SK-N-MC (cell line): ENCODE results near the gene PTPN4.

Source experiments
- DNase-seq: peaks from one replicate; pipeline ENCODE4 v3.0.0-alpha.2; 2011; ENCODE audit warnings: low read depth, low spot score
- H3K27ac ChIP-seq: fragments of 200-600 bp; sonication (generic); 2 replicates; pipeline ENCODE4 v1.5.1; 2016; ENCODE audit warnings: mixed run types
- H3K36me3 ChIP-seq: fragments of 200-600 bp; sonication (generic); 2 replicates; pipeline ENCODE4 v1.6.1; 2017; ENCODE audit warnings: antibody characterized with exemption, low read length, mixed read lengths; ENCODE audit not compliant: insufficient read depth
- H3K4me3 ChIP-seq: fragments of 200-600 bp; sonication (generic); 2 replicates; pipeline ENCODE4 v1.5.1; 2016
- H3K9ac ChIP-seq: fragments of 200-600 bp; sonication (generic); 2 replicates; pipeline ENCODE4 v1.8.0; 2017; ENCODE audit warnings: mixed run types, mixed read lengths; ENCODE audit not compliant: insufficient read length
- H3K9me3 ChIP-seq: fragments of 200-600 bp; sonication (generic); 2 replicates; pipeline ENCODE4 v1.6.1; 2017; ENCODE audit warnings: low read depth, mild to moderate bottlenecking, antibody characterized with exemption, low read length, moderate library complexity, mixed read lengths
- EZH2 ChIP-seq: fragments of 200-600 bp; sonication (generic); IDR thresholded peaks from one replicate; pipeline ENCODE4 v1.6.1; 2017; ENCODE audit warnings: antibody characterized with exemption
- FOXP2 ChIP-seq: optimal IDR thresholded peaks from 2 replicates; pipeline ENCODE3; 2011; ENCODE audit warnings: mild to moderate bottlenecking, moderate library complexity; ENCODE audit not compliant: insufficient read depth; ENCODE audit errors: extremely low read length, control extremely low read depth
- POLR2AphosphoS5 ChIP-seq: IDR thresholded peaks from 2 replicates; pipeline ENCODE4 v1.6.1; 2012; ENCODE audit warnings: mild to moderate bottlenecking, low read depth, low read length, borderline replicate concordance

Gene PTPN4

DNA sequence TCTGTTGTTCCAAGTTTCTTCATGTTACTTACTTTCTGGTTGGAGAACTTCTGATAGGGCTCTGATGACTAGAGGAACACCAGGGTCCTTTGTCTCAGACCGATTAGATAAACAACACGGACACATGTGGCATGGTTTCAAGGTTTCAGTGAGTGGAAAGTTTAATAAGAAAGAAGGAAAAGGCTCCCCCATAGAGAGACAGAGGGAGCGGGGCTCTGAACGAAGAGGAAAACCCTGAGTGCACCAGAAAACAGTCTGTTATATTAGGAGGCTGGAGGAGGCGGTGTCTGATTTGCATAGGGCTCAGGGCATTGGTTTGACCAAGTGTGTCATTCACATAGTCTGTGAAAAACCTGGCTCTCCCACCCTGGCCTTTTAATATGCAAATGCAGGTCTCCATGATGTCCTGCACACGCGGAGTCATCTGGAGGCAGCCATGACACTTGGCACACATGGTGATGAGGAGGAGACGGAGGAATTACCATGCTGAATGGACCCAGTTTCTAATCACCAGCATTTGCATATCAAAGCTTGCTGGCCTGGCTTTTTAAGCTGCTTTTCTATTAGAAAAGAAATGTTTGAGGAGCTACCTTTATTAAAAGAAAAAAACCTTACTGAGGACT is 94.2 kb downstream of the PTPN4 start:
- no peak for DNase-seq
- Histone ChIP-seq H3K9ac (no peak overlapping the region), H3K36me3 (no peaks in the 10 kb centered on the region), H3K9me3 (peaks cover 7% of the 10 kb centered on the region; the same call in 1 of the 2 replicates), H3K4me3 (no peak overlapping the region), H3K27ac (no peak overlapping the region)
- TF ChIP-seq EZH2 (no peak), FOXP2 (no peak), POLR2AphosphoS5 (no peak)

DNA sequence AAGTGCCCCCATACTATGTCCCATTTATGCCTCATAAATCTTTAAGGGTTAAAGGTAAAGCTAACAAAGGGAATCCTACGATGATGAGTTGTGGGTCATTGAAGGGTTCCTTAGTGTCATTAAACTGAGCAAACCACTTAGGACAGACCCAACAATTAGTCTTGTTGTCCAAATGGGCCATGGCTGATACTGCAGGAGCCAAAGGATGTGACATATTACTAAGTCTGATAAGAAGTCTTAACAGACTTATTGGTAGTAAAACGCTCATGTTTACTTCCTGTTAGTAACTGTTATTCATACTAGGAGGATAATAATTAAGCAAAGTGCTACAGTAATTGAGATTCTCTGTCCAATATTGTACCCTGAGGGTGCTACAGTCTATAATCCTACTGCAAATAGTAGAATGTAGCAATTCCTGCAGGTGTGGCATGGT is 96.8 kb downstream of the PTPN4 start:
- DNase-seq = no peak
- Histone ChIP-seq H3K9ac (no peak overlapping the region), H3K4me3 (no peak overlapping the region), H3K9me3 (0 out of 2 replicates have a peak, but pooled peaks cover 4% of the 10 kb centered on the region), H3K27ac (no peak overlapping the region), H3K36me3 (no peaks in the 10 kb centered on the region)
- TF ChIP-seq FOXP2 (no peak), EZH2 (no peak), POLR2AphosphoS5 (no peak)

DNA sequence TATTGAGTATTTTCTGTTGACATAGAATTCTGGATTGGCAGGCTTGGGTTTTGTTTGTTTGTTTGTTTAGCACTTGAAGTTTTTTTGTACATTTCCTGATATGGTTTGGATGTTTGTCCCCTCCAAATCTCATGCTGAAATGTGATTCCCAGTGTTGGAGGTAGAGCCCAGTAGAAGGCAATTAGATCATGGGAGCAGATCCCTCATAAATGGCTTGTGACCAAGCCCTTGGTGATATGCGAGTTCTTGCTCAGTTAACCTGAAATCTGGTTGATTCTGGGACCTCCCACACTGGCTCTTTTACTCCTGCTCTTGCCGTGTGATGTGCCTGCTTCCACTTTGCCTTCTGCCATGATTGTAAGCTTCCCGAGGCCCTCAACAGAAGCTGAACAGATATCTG is 98.0 kb downstream of the PTPN4 start:
- H3K36me3 ChIP-seq = no peaks in the 10 kb centered on the region
- H3K27ac ChIP-seq = no peak overlapping the region

DNA sequence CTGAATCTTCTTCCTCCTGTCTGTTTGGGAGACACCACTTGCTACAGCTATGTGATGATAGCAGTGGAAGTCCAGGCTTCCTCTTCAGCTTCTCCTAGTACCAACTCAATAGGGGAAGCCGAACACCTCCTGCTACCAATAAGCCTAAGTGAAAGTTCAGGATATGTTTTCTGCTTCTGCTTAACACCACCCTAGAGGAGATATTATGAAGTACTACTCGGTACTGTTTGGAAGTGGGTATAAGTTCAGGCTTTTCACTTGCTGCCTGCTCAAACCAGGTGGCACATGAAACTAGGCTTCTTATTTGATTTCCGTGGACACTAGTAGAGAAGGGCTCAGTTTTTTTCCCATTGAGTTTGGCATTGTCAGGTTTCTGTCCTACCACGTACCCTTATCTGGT is 99.8 kb downstream of the PTPN4 start:
- Histone ChIP-seq H3K9ac (no peak overlapping the region), H3K27ac (no peak overlapping the region), H3K9me3 (no peaks in the 10 kb centered on the region), H3K4me3 (no peak overlapping the region), H3K36me3 (no peaks in the 10 kb centered on the region)
- no peak for DNase-seq
- TF ChIP-seq FOXP2 (no peak), POLR2AphosphoS5 (no peak), EZH2 (no peak)

More for the DNA sequence above, 98.0 kb downstream of the PTPN4 start:
- no peak overlapping the region for H3K4me3 ChIP-seq
- no peak for DNase-seq
- no peaks in the 10 kb centered on the region for H3K9me3 ChIP-seq
- no peak overlapping the region for H3K9ac ChIP-seq
- no peak for TF ChIP-seq FOXP2
- TF ChIP-seq EZH2 = no peak
- TF ChIP-seq POLR2AphosphoS5 = no peak

DNA sequence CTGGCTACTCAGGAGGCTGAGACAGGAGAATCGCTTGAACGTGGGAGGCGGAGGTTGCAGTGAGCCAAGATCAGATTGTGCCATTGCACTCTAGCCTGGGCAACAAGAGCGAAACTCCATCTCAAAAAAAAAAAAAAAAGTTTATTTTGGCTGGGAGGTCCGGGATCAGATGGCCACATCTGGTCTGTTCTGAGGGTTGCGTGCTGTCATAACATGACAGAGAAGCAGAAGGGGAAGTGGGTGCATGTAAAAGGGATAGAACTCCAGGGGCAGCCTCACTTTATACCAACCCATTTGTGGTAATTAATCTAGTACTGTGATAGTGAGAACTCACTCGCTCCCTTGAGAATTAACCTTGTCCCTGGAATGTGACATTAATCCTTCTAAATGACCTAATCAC is 101.2 kb downstream of the PTPN4 start:
- H3K27ac ChIP-seq = no peak overlapping the region
- DNase-seq = no peak

DNA sequence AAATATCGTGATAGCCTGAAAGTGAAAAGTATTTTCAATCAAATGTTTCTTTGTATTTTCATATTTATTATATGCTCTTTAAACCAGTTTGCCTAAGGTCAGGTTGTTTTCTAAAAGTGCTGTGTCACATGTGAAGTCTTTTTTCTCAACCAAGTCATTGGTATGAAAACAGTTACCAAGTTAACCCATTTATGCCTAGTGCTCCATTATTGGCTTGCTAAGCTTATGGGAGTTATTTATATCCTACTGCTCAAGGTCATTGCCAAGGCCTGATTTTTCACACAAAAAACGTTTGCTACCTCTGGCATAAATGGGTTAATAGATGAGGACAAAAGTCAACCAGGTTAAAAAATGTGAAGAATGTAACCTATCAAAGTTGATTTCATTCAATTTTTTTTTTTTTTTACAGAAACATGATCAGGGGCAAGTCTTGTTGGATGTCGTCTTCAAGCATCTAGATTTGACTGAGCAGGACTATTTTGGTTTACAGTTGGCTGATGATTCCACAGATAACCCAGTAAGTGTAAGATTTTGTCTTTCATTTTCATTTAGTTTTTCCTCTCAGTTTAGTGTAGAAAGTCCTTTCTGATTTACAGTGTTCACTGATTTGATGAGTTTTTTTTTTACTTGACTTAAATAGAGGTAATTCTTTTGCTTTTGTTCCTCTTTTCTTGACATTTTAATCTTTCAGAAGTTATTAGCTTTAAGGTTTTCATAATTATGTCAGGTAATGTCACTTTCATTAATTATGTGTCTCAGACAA is 102.6 kb downstream of the PTPN4 start:
- no peak overlapping the region for H3K4me3 ChIP-seq
- H3K9ac ChIP-seq = no peak overlapping the region
- no peak overlapping the region for H3K27ac ChIP-seq
- TF ChIP-seq POLR2AphosphoS5 (no peak), EZH2 (no peak), FOXP2 (no peak)
- no peaks in the 10 kb centered on the region for H3K9me3 ChIP-seq
- H3K36me3 ChIP-seq = no peaks in the 10 kb centered on the region
- no peak for DNase-seq

More for the DNA sequence above, 101.2 kb downstream of the PTPN4 start:
- no peak overlapping the region for H3K9ac ChIP-seq
- TF ChIP-seq EZH2 = no peak
- no peak for TF ChIP-seq FOXP2
- no peak for TF ChIP-seq POLR2AphosphoS5
- no peak overlapping the region for H3K4me3 ChIP-seq
- no peaks in the 10 kb centered on the region for H3K9me3 ChIP-seq
- H3K36me3 ChIP-seq = no peaks in the 10 kb centered on the region

DNA sequence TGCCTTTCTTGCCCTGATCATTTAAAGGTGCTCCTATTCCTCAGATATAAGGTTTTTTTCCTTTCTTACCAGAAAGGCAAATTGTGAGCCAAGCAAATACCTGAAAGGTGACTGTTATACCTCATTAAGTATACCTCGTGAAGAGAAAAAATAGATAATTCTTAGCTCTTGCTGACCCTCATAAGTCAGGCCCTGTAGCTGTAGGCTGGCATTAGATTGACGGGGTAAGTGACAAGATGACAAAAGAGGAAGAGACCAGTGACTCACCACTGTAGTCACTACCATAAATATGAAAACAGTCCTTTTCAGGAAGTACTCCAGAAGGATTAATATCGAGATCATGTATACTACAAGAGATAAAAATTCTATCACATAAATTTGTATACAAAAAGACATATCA is 104.6 kb downstream of the PTPN4 start:
- no peaks in the 10 kb centered on the region for H3K9me3 ChIP-seq
- no peak overlapping the region for H3K9ac ChIP-seq
- no peak for DNase-seq
- H3K36me3 ChIP-seq = no peaks in the 10 kb centered on the region
- TF ChIP-seq FOXP2 (no peak), POLR2AphosphoS5 (no peak), EZH2 (no peak)
- H3K27ac ChIP-seq = no peak overlapping the region
- H3K4me3 ChIP-seq = no peak overlapping the region

DNA sequence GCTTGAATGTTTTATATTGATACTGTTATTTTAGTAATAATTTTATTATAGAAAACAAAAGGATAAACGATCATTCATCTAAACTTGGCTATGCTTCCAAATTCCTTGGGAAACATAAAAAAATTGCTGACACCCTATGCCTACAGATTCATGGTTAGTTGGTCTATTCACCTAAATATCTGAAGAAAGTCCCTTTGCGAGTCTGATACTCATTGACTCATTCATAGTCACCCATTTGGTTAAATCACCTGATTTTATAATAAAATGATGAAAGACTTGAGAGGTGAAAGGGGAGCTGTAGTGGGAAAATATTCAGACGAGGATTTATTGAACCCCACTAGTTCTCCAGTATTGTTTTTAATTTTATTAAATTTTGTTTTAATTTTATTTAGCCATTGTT is 112.0 kb downstream of the PTPN4 start:
- TF ChIP-seq EZH2 (no peak), POLR2AphosphoS5 (no peak), FOXP2 (no peak)
- DNase-seq = no peak
- Histone ChIP-seq H3K9ac (no peak overlapping the region), H3K36me3 (no peaks in the 10 kb centered on the region), H3K27ac (no peak overlapping the region), H3K9me3 (no peaks in the 10 kb centered on the region), H3K4me3 (no peak overlapping the region)
